ENCODE measurements around the gene OSTM1. TPM values are rescaled to one million over a fixed set of nuclear protein-coding genes. Genes with fewer than 3 reads are reported as not detected.
A peak's percentile ranks its signal among the peaks of the same experiment; 100 is the strongest.

OSTM1 gene
- total and polyA plus RNA-seq, 2 of the 13 experiments (the other 11 are each of a cell fraction or from before 2014, with no cell fraction given), result 8.7 to 20.5 TPM

- no peak for TF ChIP-seq MTERF4 (CRISPR knock-in tag; IDR thresholded peaks at IDR 0.05)
- 0 out of 2 replicates have a peak, but pooled peaks have one; percentile 25 for TF ChIP-seq ZNF350 (CRISPR knock-in tag; IDR thresholded peaks at IDR 0.05; ENCODE audit: borderline replicate concordance, low read depth)
- 0 out of 2 replicates have a peak, but pooled peaks have one; percentile 44 for TF ChIP-seq SRF (IDR thresholded peaks at IDR 0.05; ENCODE audit: low read depth, low read length)
- TF ChIP-seq, protein P1, sequence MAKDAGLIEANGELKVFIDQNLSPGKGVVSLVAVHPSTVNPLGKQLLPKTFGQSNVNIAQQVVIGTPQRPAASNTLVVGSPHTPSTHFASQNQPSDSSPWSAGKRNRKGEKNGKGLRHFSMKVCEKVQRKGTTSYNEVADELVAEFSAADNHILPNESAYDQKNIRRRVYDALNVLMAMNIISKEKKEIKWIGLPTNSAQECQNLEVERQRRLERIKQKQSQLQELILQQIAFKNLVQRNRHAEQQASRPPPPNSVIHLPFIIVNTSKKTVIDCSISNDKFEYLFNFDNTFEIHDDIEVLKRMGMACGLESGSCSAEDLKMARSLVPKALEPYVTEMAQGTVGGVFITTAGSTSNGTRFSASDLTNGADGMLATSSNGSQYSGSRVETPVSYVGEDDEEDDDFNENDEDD (CRISPR knock-in tag; IDR thresholded peaks at IDR 0.05; ENCODE audit: borderline replicate concordance), result peak; percentile 38; the same call in 1 of the 2 replicates
- peak; percentile 61; the same call in 1 of the 2 replicates for TF ChIP-seq HMG20B (CRISPR knock-in tag; conservative IDR thresholded peaks at IDR 0.05)
- peak; percentile 76; the same call in 1 of the 2 replicates for TF ChIP-seq NCOR1 (IDR thresholded peaks at IDR 0.05; ENCODE audit: borderline replicate concordance, low read length)
- TF ChIP-seq SP5 (CRISPR knock-in tag; IDR thresholded peaks at IDR 0.05; ENCODE audit: borderline replicate concordance, low read depth), result no peak; the same call in 1 of the 2 replicates
- peak; percentile 42; the same call in 1 of the 2 replicates for TF ChIP-seq BHLHE40 (IDR thresholded peaks at IDR 0.05; ENCODE audit: low read length)
- TF ChIP-seq TBX3 (IDR thresholded peaks at IDR 0.05; ENCODE audit: borderline replicate concordance), result peak; percentile 26; the same call in 1 of the 2 replicates
- 0 out of 2 replicates have a peak, but pooled peaks have one; percentile 35 for TF ChIP-seq MED13 (CRISPR knock-in tag; IDR thresholded peaks at IDR 0.05)
- no peak for TF ChIP-seq NR2C2 (CRISPR knock-in tag; IDR thresholded peaks at IDR 0.05; ENCODE audit: borderline replicate concordance)
- TF ChIP-seq HMG20A (CRISPR knock-in tag; IDR thresholded peaks at IDR 0.05; ENCODE audit: borderline replicate concordance), result peak; percentile 54; the same call in 1 of the 2 replicates
- peak; percentile 31; the same call in 1 of the 2 replicates for TF ChIP-seq CBX5 (CRISPR knock-in tag; IDR thresholded peaks at IDR 0.05; ENCODE audit: borderline replicate concordance)
- TF ChIP-seq POGZ (CRISPR knock-in tag; IDR thresholded peaks at IDR 0.05), result 0 out of 2 replicates have a peak, but pooled peaks have one; percentile 12
- no peak for TF ChIP-seq SOX6 (IDR thresholded peaks at IDR 0.05)
- TF ChIP-seq SOX6 (CRISPR knock-in tag; IDR thresholded peaks at IDR 0.05), result peak; percentile 85
- no peak for TF ChIP-seq SMC3 (IDR thresholded peaks at IDR 0.05; ENCODE audit: low read length)
- peak; percentile 73 for TF ChIP-seq SALL1 (CRISPR knock-in tag; IDR thresholded peaks at IDR 0.05)
- TF ChIP-seq ZBTB26 (CRISPR knock-in tag; IDR thresholded peaks at IDR 0.05; ENCODE audit: borderline replicate concordance), result 0 out of 2 replicates have a peak, but pooled peaks have one; percentile 24
- TF ChIP-seq PITX1 (CRISPR knock-in tag; IDR thresholded peaks at IDR 0.05), result peak; percentile 30; the same call in 1 of the 2 replicates
- no peak for TF ChIP-seq ZBTB14 (CRISPR knock-in tag; IDR thresholded peaks at IDR 0.05)
- peak; percentile 33; the same call in 1 of the 2 replicates for TF ChIP-seq CREM (IDR thresholded peaks at IDR 0.05)
- TF ChIP-seq CREM (CRISPR knock-in tag; IDR thresholded peaks at IDR 0.05), result no peak
- 0 out of 2 replicates have a peak, but pooled peaks have one; percentile 10 for TF ChIP-seq ZNF816 (CRISPR knock-in tag; IDR thresholded peaks at IDR 0.05; ENCODE audit: borderline replicate concordance)
- TF ChIP-seq IKZF1 (IDR thresholded peaks at IDR 0.05), result no peak
- TF ChIP-seq RAD51 (IDR thresholded peaks at IDR 0.05; ENCODE audit: borderline replicate concordance), result peak; percentile 33; the same call in 1 of the 2 replicates
- TF ChIP-seq ZBTB20 (CRISPR knock-in tag; IDR thresholded peaks at IDR 0.05; ENCODE audit: borderline replicate concordance, low read depth), result 0 out of 2 replicates have a peak, but pooled peaks have one; percentile 25
Observed at GRCh38 chr6:108002365-108003221, 71.9 kb downstream of the OSTM1 start (continued).
